SU-DHL-6 (cell line): ENCODE data around the gene RETREG1.

Source experiments
- H2AFZ ChIP-seq: fragments of 200-600 bp; sonication (generic); 2 replicates; pipeline ENCODE4 v1.6.1; 2014; ENCODE audit warnings: low read depth, mild to moderate bottlenecking, moderate library complexity, mixed read lengths, antibody characterized with exemption, low read length; ENCODE audit not compliant: severe bottlenecking
- H3F3A ChIP-seq: fragments of 200-600 bp; shearing (Covaris generic); 2 replicates; pipeline ENCODE4 v1.6.0; 2016; ENCODE audit warnings: antibody characterized with exemption, mild to moderate bottlenecking; ENCODE audit not compliant: insufficient read depth
- H3K27ac ChIP-seq: fragments of 200-600 bp; sonication (generic); 2 replicates; pipeline ENCODE4 v1.5.1; 2016; ENCODE audit warnings: low read depth, mild to moderate bottlenecking, low read length, moderate library complexity, mixed read lengths
- H3K27me3 ChIP-seq: fragments of 200-600 bp; sonication (generic), shearing (Covaris generic); 2 replicates; pipeline ENCODE4 v1.6.0; 2014; ENCODE audit warnings: mild to moderate bottlenecking, low read length
- H3K36me3 ChIP-seq: fragments of 200-600 bp; sonication (generic); 2 replicates; pipeline ENCODE4 v1.6.1; 2014; ENCODE audit warnings: mild to moderate bottlenecking, low read length, mixed read lengths
- H3K4me2 ChIP-seq: fragments of 300-600, 200-600 bp; shearing (Covaris generic), sonication (generic); 2 replicates; pipeline ENCODE4 v1.6.0; 2014; ENCODE audit warnings: low read length, low read depth, mild to moderate bottlenecking; ENCODE audit not compliant: poor library complexity, severe bottlenecking
- H3K4me3 ChIP-seq: fragments of 200-600 bp; sonication (generic); 2 replicates; pipeline ENCODE4 v1.5.1; 2014; ENCODE audit warnings: antibody characterized with exemption, low read length, mild to moderate bottlenecking, mixed read lengths; ENCODE audit not compliant: insufficient read depth, poor library complexity, severe bottlenecking
- H3K79me2 ChIP-seq: fragments of 200-600 bp; sonication (generic); 2 replicates; pipeline ENCODE4 v1.6.1; 2014; ENCODE audit warnings: mild to moderate bottlenecking, low read length, moderate library complexity; ENCODE audit not compliant: insufficient read depth
- H3K9ac ChIP-seq: fragments of 200-600 bp; sonication (generic); 2 replicates; pipeline ENCODE4 v1.7.0; 2014; ENCODE audit warnings: mild to moderate bottlenecking, low read length
- H3K9me2 ChIP-seq: fragments of 200-600 bp; sonication (generic); replicated peaks from 2 replicates; pipeline ENCODE4 v1.6.1; 2014; ENCODE audit warnings: low read length; ENCODE audit not compliant: insufficient read depth
- H3K9me3 ChIP-seq: fragments of 200-600 bp; sonication (generic); 2 replicates; pipeline ENCODE4 v1.6.1; 2014; ENCODE audit warnings: low read length, mixed read lengths; ENCODE audit not compliant: insufficient read depth
- H4K20me1 ChIP-seq: fragments of 200-600 bp; sonication (generic); 2 replicates; pipeline ENCODE4 v1.6.1; 2014; ENCODE audit warnings: low read depth, mild to moderate bottlenecking, antibody characterized with exemption, low read length, moderate library complexity, mixed read lengths
- EZH2phosphoT487 ChIP-seq: fragments of 200-600 bp; sonication (generic), shearing (Covaris generic); conservative IDR thresholded peaks from 2 replicates; pipeline ENCODE4 v1.6.1; 2018; ENCODE audit warnings: mild to moderate bottlenecking, antibody characterized with exemption, low read length, moderate library complexity, mixed read lengths
- TF ChIP-seq, protein P1 (sequence below): fragments of 200-600 bp; sonication (generic); IDR thresholded peaks from one replicate; pipeline ENCODE4 v1.5.1; 2017; ENCODE audit warnings: antibody characterized with exemption, mild to moderate bottlenecking, low read length, moderate library complexity; ENCODE audit not compliant: insufficient read depth, poor library complexity, severe bottlenecking

The RETREG1 gene

DNA sequence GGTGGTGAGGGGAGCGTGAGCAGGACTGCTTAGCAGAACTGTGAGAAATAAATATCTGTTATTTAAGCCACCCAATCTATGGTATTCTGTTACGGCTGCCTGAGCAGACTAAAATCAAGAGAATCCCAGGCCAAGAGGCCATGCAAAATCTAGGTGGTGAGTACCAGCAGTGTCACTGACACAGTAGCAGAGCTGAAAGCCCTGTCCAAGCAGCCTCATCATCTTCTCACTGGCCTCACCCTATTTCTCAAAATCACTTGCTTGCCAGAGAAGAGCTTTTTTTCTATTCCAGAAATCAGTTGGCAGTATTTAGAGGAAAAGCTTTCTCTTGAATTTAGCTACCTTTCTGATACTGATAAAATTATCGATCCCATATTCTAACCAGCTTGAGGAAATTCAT is 68.0 kb downstream of the RETREG1 start:
- no peak for TF ChIP-seq EZH2phosphoT487
- TF ChIP-seq, protein P1, sequence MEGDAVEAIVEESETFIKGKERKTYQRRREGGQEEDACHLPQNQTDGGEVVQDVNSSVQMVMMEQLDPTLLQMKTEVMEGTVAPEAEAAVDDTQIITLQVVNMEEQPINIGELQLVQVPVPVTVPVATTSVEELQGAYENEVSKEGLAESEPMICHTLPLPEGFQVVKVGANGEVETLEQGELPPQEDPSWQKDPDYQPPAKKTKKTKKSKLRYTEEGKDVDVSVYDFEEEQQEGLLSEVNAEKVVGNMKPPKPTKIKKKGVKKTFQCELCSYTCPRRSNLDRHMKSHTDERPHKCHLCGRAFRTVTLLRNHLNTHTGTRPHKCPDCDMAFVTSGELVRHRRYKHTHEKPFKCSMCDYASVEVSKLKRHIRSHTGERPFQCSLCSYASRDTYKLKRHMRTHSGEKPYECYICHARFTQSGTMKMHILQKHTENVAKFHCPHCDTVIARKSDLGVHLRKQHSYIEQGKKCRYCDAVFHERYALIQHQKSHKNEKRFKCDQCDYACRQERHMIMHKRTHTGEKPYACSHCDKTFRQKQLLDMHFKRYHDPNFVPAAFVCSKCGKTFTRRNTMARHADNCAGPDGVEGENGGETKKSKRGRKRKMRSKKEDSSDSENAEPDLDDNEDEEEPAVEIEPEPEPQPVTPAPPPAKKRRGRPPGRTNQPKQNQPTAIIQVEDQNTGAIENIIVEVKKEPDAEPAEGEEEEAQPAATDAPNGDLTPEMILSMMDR: no peak
- H3K4me2 ChIP-seq: no peak overlapping the region
- H3K9me3 ChIP-seq: no peaks in the 10 kb centered on the region
- no peaks in the 10 kb centered on the region for H3K36me3 ChIP-seq
- H3K27ac ChIP-seq: no peak overlapping the region
- H2AFZ ChIP-seq: no peak overlapping the region
- H3K27me3 ChIP-seq: no peaks in the 10 kb centered on the region
- no peaks in the 10 kb centered on the region for H3K9me2 ChIP-seq
- H3K4me3 ChIP-seq: no peak overlapping the region
- no peaks in the 10 kb centered on the region for H3F3A ChIP-seq
- H3K79me2 ChIP-seq: no peaks in the 10 kb centered on the region
- no peaks in the 10 kb centered on the region for H4K20me1 ChIP-seq
- H3K9ac ChIP-seq: no peak overlapping the region

DNA sequence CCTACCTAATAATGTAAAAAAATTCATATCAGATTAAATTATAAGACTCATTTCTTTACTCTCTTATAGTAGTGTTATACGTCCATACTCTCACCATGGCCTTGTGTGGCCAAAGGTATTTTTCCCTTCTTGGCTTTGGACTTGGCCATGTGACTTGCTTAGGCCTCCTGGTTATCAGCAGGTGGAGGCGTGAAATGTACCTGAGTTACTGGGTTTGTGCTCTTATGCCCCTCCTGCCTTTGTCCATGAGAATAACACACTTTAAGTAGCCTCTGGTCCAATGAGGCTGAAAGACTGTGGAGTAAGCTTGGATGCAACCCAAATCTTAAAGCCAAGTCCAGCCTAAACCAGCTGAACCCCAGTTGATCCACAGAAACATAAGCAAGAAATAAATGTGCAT is 68.7 kb downstream of the RETREG1 start:
- Histone ChIP-seq H3F3A (no peaks in the 10 kb centered on the region), H4K20me1 (no peaks in the 10 kb centered on the region), H3K79me2 (no peaks in the 10 kb centered on the region)

DNA sequence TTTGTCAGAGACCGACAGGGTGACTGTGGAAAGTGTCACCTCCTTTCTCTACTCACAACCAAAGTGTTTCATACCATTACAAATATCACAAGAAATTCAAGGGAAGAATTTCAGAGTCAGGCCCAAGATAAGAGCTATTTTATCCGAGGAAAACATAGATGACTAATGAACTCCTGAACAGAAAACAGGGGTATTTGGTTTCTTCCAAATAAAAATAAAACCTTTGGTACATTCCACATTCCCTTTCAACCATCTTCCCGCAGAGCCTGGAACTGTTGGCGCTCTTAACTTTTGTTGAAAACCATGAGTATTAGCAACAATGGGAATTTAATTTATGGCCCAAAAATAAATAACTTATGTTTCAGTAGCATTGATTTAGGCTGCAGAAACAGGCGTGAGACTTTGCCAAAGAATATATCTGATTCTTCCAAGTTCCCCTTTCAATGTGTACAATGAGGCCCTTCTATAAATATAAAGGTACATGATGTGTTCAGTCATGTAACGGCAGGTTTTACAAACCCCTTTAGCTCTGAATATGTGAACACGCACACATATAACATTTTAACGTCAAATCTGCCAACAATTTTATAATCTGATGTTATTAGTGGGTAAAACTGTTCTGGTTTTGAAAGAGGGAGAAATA is 69.5 kb downstream of the RETREG1 start:
- H3K27ac ChIP-seq: no peak overlapping the region
- no peaks in the 10 kb centered on the region for H3K9me3 ChIP-seq
- no peak overlapping the region for H3K4me2 ChIP-seq
- TF ChIP-seq, protein P1: no peak
- no peak for TF ChIP-seq EZH2phosphoT487
- H2AFZ ChIP-seq: no peak overlapping the region
- H4K20me1 ChIP-seq: no peaks in the 10 kb centered on the region
- no peaks in the 10 kb centered on the region for H3K36me3 ChIP-seq
- H3K27me3 ChIP-seq: no peaks in the 10 kb centered on the region
- no peaks in the 10 kb centered on the region for H3F3A ChIP-seq
- no peaks in the 10 kb centered on the region for H3K9me2 ChIP-seq
- no peak overlapping the region for H3K9ac ChIP-seq
- no peak overlapping the region for H3K4me3 ChIP-seq
- no peaks in the 10 kb centered on the region for H3K79me2 ChIP-seq

More for the DNA sequence above, 68.7 kb downstream of the RETREG1 start:
- Histone ChIP-seq H3K27me3 (no peaks in the 10 kb centered on the region), H3K27ac (no peak overlapping the region), H3K4me2 (no peak overlapping the region), H3K9me2 (no peaks in the 10 kb centered on the region), H3K36me3 (no peaks in the 10 kb centered on the region), H3K4me3 (no peak overlapping the region), H2AFZ (no peak overlapping the region), H3K9me3 (no peaks in the 10 kb centered on the region), H3K9ac (no peak overlapping the region)
- TF ChIP-seq EZH2phosphoT487: no peak
- TF ChIP-seq, protein P1: no peak
